Measurements from ENCODE around the gene TWF2. TPM values are rescaled to one million over a fixed set of nuclear protein-coding genes. Genes with fewer than 3 reads are reported as not detected.

Gene TWF2
- total and polyA plus RNA-seq, 9 of the 15 experiments (the other 6 are each of a cell fraction or from before 2014, with no cell fraction given), result 0.11 to 61.9 (median 29.7) TPM

GRCh38 chr3:52243791-52244628 is 5.1 kb upstream of the TWF2 start:
- intact Hi-C loops (cut with micrococcal nuclease), result no loop called here
- TF ChIP-seq CEBPG (CRISPR knock-in tag; IDR thresholded peaks at IDR 0.05) (no peak), CEBPG (tag; conservative IDR thresholded peaks at IDR 0.05 in 1 of 2, IDR thresholded peaks at IDR 0.05 in 1 of 2) (0 out of 4 replicates have a peak, but pooled peaks of 1 of the 2 experiments have one; percentile 23), NEUROD1 (IDR thresholded peaks at IDR 0.05; ENCODE audit: borderline replicate concordance, low read depth, low read length, partially characterized antibody) (no peak)
- 55% methylated on average over 5 of the region's 9 CpGs for WGBS (ENCODE audit: insufficient coverage, low coverage, missing lambda C conversion rate)
- ATAC-seq (no peak), FAIRE-seq (no peak), DNase-seq (ENCODE audit: extremely low read depth in 1 of 4, low spot score in 3 of 4) (no peak)
- Histone ChIP-seq H3K9ac (ENCODE audit: insufficient read depth in 1 of 2, low read depth in 2 of 2, low read length in 2 of 2) (peak overlapping the region in 1 of 2 experiments; percentile 35; a peak in 1 of 4 replicates), H3K79me2 (ENCODE audit: control insufficient read depth, insufficient read depth, low read length) (peaks cover 18% of the 10 kb centered on the region), H3K4me1 (replicated peaks in 1 of 2; ENCODE audit: control insufficient read depth in 2 of 2, insufficient read depth in 2 of 2, low read length in 2 of 2) (peaks cover 30 to 34% of the 10 kb centered on the region in 2 experiments), H3K27me3 (ENCODE audit: control insufficient read depth in 2 of 2, insufficient read depth in 2 of 2, low read length in 2 of 2) (no peaks in the 10 kb centered on the region), H3K9me3 (replicated peaks; ENCODE audit: control insufficient read depth, insufficient read depth, low read depth, low read length) (no peaks in the 10 kb centered on the region), H3K27ac (ENCODE audit: extremely low read depth, low read depth, low read length) (no peak overlapping the region), H4K20me1 (replicated peaks; ENCODE audit: control insufficient read depth, insufficient read depth, low read length) (0 out of 2 replicates have a peak, but pooled peaks cover 4% of the 10 kb centered on the region), H3K4me3 (no peak overlapping the region), H3K36me3 (ENCODE audit: control insufficient read depth, insufficient read depth, low read length) (peaks cover 6% of the 10 kb centered on the region; the same call in 2 of the 3 replicates), H3K9me1 (ENCODE audit: control insufficient read depth, insufficient read depth, low read length) (no peaks in the 10 kb centered on the region), H3K4me2 (ENCODE audit: insufficient read depth, low read length) (no peak overlapping the region), H2AFZ (ENCODE audit: low read depth, low read length) (no peak overlapping the region)
- POLR2A ChIA-PET, result interaction anchor here (0.5 to 1.1 kb wide), 4 partner anchors 10 to 117 kb away, joined by 3 to 5 read pairs (median 3); partner anchors contain the start of gene GLYCTK
- in situ Hi-C loops (cut with MboI), result no loop called here
- no TSS peak for BruUV-seq (replicated peaks)
- CTCF ChIA-PET (ENCODE audit: low intra/inter-chr PET ratio), result no interaction called here

GRCh38 chr3:52242039-52242438 is 3.1 kb upstream of the TWF2 start:
- intact Hi-C loops (cut with micrococcal nuclease), result no loop called here
- Histone ChIP-seq H3K4me2 (ENCODE audit: insufficient read depth, low read length) (no peak overlapping the region), H3K4me3 (no peak overlapping the region), H3K79me2 (ENCODE audit: control insufficient read depth, insufficient read depth, low read length) (peaks cover 36% of the 10 kb centered on the region), H3K4me1 (replicated peaks in 1 of 2; ENCODE audit: control insufficient read depth in 2 of 2, insufficient read depth in 2 of 2, low read length in 2 of 2) (peaks cover 44 to 47% of the 10 kb centered on the region in 2 experiments), H3K27ac (ENCODE audit: extremely low read depth, low read depth, low read length) (no peak overlapping the region), H3K36me3 (ENCODE audit: control insufficient read depth, insufficient read depth, low read length) (peaks cover 3% of the 10 kb centered on the region; the same call in 1 of the 3 replicates), H3K9me1 (ENCODE audit: control insufficient read depth, insufficient read depth, low read length) (no peaks in the 10 kb centered on the region), H2AFZ (ENCODE audit: low read depth, low read length) (no peak overlapping the region), H3K27me3 (ENCODE audit: control insufficient read depth in 2 of 2, insufficient read depth in 2 of 2, low read length in 2 of 2) (no peaks in the 10 kb centered on the region), H3K9me3 (replicated peaks; ENCODE audit: control insufficient read depth, insufficient read depth, low read depth, low read length) (no peaks in the 10 kb centered on the region), H4K20me1 (replicated peaks; ENCODE audit: control insufficient read depth, insufficient read depth, low read length) (no peaks in the 10 kb centered on the region), H3K9ac (ENCODE audit: insufficient read depth in 1 of 2, low read depth in 2 of 2, low read length in 2 of 2) (no peak overlapping the region; a peak in 1 of 4 replicates)
- WGBS (ENCODE audit: insufficient coverage, low coverage, missing lambda C conversion rate), result 10% methylated on average over 1 of the region's 1 CpG
- FAIRE-seq (no peak), DNase-seq (ENCODE audit: extremely low read depth in 1 of 4, low spot score in 3 of 4) (no peak), ATAC-seq (no peak)
- in situ Hi-C loops (cut with MboI), result no loop called here
- no TSS peak for BruUV-seq (replicated peaks)
- ChIA-PET CTCF (ENCODE audit: low intra/inter-chr PET ratio) (no interaction called here), POLR2A (interaction anchor here (0.6 kb wide), 1 partner anchor 16 kb away, joined by 3 read pairs; no protein-coding TSS in a partner anchor)
- peak; percentile 53; the same call in 1 of the 2 replicates for TF ChIP-seq TEAD4 (IDR thresholded peaks at IDR 0.05; ENCODE audit: low read length)
- no peak for TF ChIP-seq TEAD4 (CRISPR knock-in tag; IDR thresholded peaks at IDR 0.05; ENCODE audit: borderline replicate concordance)
- no peak for TF ChIP-seq ZNF324 (CRISPR knock-in tag; IDR thresholded peaks at IDR 0.05)
- TF ChIP-seq TAL1 (IDR thresholded peaks at IDR 0.05), result peak; percentile 47
- TF ChIP-seq RCOR1 (IDR thresholded peaks at IDR 0.05; ENCODE audit: borderline replicate concordance in 1 of 2, low read depth in 2 of 2, low read length in 2 of 2), result 0 out of 4 replicates have a peak, but pooled peaks of 1 of the 2 experiments have one; percentile 30
- no peak for TF ChIP-seq TEAD2 (tag; IDR thresholded peaks at IDR 0.05)
- no peak for TF ChIP-seq ZNF436 (CRISPR knock-in tag; IDR thresholded peaks at IDR 0.05)
- TF ChIP-seq NR0B1 (IDR thresholded peaks at IDR 0.05; ENCODE audit: partially characterized antibody), result no peak
- no peak for TF ChIP-seq ELK1 (CRISPR knock-in tag; IDR thresholded peaks at IDR 0.05)

Data from K562 (cell line).